ENCODE results near the gene CDC42.

CDC42 gene

GRCh38 chr1:22117238-22117637 lies 64.7 kb downstream of the CDC42 start:
- TF ChIP-seq TEAD4 (IDR thresholded peaks at IDR 0.05) (no peak), CEBPB (IDR thresholded peaks at IDR 0.05) (no peak), NFIC (IDR thresholded peaks at IDR 0.05) (no peak), FOXM1 (IDR thresholded peaks at IDR 0.05; ENCODE audit: borderline replicate concordance, low read depth) (no peak), TCF12 (IDR thresholded peaks at IDR 0.05; ENCODE audit: low read depth) (no peak), CREB1 (IDR thresholded peaks at IDR 0.05; ENCODE audit: low read depth) (no peak), EP300 (IDR thresholded peaks at IDR 0.05; ENCODE audit: borderline replicate concordance) (no peak)

- TF ChIP-seq CEBPB (IDR thresholded peaks at IDR 0.05) (no peak), REST (IDR thresholded peaks at IDR 0.05; ENCODE audit: low read depth) (no peak), ZBTB7A (IDR thresholded peaks at IDR 0.05; ENCODE audit: low read depth) (no peak), TCF12 (IDR thresholded peaks at IDR 0.05; ENCODE audit: low read depth) (no peak), EP300 (IDR thresholded peaks at IDR 0.05; ENCODE audit: borderline replicate concordance) (no peak), RAD21 (IDR thresholded peaks at IDR 0.05; ENCODE audit: low read depth) (no peak), TAF1 (IDR thresholded peaks at IDR 0.05; ENCODE audit: low read depth) (no peak), YY1 (IDR thresholded peaks at IDR 0.05; ENCODE audit: low read depth) (no peak), MAX (IDR thresholded peaks at IDR 0.05) (no peak), TEAD4 (IDR thresholded peaks at IDR 0.05) (no peak), NFIC (IDR thresholded peaks at IDR 0.05) (no peak), CREB1 (IDR thresholded peaks at IDR 0.05; ENCODE audit: low read depth) (no peak), FOXM1 (IDR thresholded peaks at IDR 0.05; ENCODE audit: borderline replicate concordance, low read depth) (no peak), EGR1 (IDR thresholded peaks at IDR 0.05) (no peak), USF1 (IDR thresholded peaks at IDR 0.05) (no peak)
Observed at GRCh38 chr1:22117851-22118250, 65.3 kb downstream of the CDC42 start.

GRCh38 chr1:22118291-22118992 lies 65.9 kb downstream of the CDC42 start:
- TF ChIP-seq NFIC (IDR thresholded peaks at IDR 0.05): no peak
- no peak for TF ChIP-seq RAD21 (IDR thresholded peaks at IDR 0.05; ENCODE audit: low read depth)

- TF ChIP-seq CEBPB (IDR thresholded peaks at IDR 0.05) (no peak), YY1 (IDR thresholded peaks at IDR 0.05; ENCODE audit: low read depth) (no peak), NFIC (IDR thresholded peaks at IDR 0.05) (no peak), CREB1 (IDR thresholded peaks at IDR 0.05; ENCODE audit: low read depth) (no peak), EP300 (IDR thresholded peaks at IDR 0.05; ENCODE audit: borderline replicate concordance) (no peak), TCF12 (IDR thresholded peaks at IDR 0.05; ENCODE audit: low read depth) (no peak), TAF1 (IDR thresholded peaks at IDR 0.05; ENCODE audit: low read depth) (no peak), MAX (IDR thresholded peaks at IDR 0.05) (no peak), REST (IDR thresholded peaks at IDR 0.05; ENCODE audit: low read depth) (no peak), ZBTB7A (IDR thresholded peaks at IDR 0.05; ENCODE audit: low read depth) (no peak), USF1 (IDR thresholded peaks at IDR 0.05) (no peak), TEAD4 (IDR thresholded peaks at IDR 0.05) (no peak), EGR1 (IDR thresholded peaks at IDR 0.05) (no peak), RAD21 (IDR thresholded peaks at IDR 0.05; ENCODE audit: low read depth) (no peak), FOXM1 (IDR thresholded peaks at IDR 0.05; ENCODE audit: borderline replicate concordance, low read depth) (no peak)
Observed at GRCh38 chr1:22119626-22120468, 67.3 kb downstream of the CDC42 start.

GRCh38 chr1:22120469-22120790 lies 67.9 kb downstream of the CDC42 start:
- TF ChIP-seq MAX (IDR thresholded peaks at IDR 0.05) (no peak), REST (IDR thresholded peaks at IDR 0.05; ENCODE audit: low read depth) (no peak), ZBTB7A (IDR thresholded peaks at IDR 0.05; ENCODE audit: low read depth) (no peak), TEAD4 (IDR thresholded peaks at IDR 0.05) (no peak)

All from Ishikawa (cell line).